Loucy (cell line): Measurements from ENCODE around the gene NFATC3.

ENCODE experiments used
- H2AFZ ChIP-seq: fragments of 200-600 bp; sonication (generic); 2 replicates; pipeline ENCODE4 v1.6.0; 2016; ENCODE audit warnings: antibody characterized with exemption, mild to moderate bottlenecking, low read length, moderate library complexity
- H3F3A ChIP-seq: fragments of 200-600 bp; 2 replicates; pipeline ENCODE4 v1.6.0; 2016; ENCODE audit warnings: antibody characterized with exemption, low read depth, mild to moderate bottlenecking
- H3K27me3 ChIP-seq: fragments of 200-600 bp; sonication (generic); 2 replicates; pipeline ENCODE4 v1.6.1; 2014; ENCODE audit warnings: low read length, mild to moderate bottlenecking; ENCODE audit not compliant: insufficient read depth, poor library complexity, severe bottlenecking
- H3K36me3 ChIP-seq: fragments of 200-600 bp; sonication (generic); 2 replicates; pipeline ENCODE4 v1.6.1; 2016; ENCODE audit warnings: low read length; ENCODE audit not compliant: insufficient read depth
- H3K4me1 ChIP-seq: fragments of 200-600 bp; sonication (generic); 2 replicates; pipeline ENCODE4 v1.5.1; 2014; ENCODE audit warnings: low read length, mild to moderate bottlenecking; ENCODE audit not compliant: insufficient read depth, poor library complexity, severe bottlenecking
- H3K4me2 ChIP-seq: fragments of 200-600 bp; sonication (generic); 2 replicates; pipeline ENCODE4 v1.6.0; 2014; ENCODE audit warnings: antibody characterized with exemption, low read length, low read depth, mild to moderate bottlenecking; ENCODE audit not compliant: poor library complexity, severe bottlenecking
- H3K4me3 ChIP-seq: fragments of 200-600 bp; sonication (generic); 2 replicates; pipeline ENCODE4 v1.5.1; 2014; ENCODE audit warnings: low read length, mild to moderate bottlenecking, mixed read lengths; ENCODE audit not compliant: poor library complexity, severe bottlenecking
- H3K79me2 ChIP-seq: fragments of 200-600 bp; sonication (generic); 2 replicates; pipeline ENCODE4 v1.6.1; 2014; ENCODE audit warnings: low read length; ENCODE audit not compliant: insufficient read depth
- H3K9ac ChIP-seq: fragments of 200-600 bp; sonication (generic); 2 replicates; pipeline ENCODE4 v1.6.0; 2014; ENCODE audit warnings: mild to moderate bottlenecking, low read depth, low read length, moderate library complexity; ENCODE audit not compliant: poor library complexity, severe bottlenecking
- H3K9me2 ChIP-seq: fragments of 200-600 bp; sonication (generic); replicated peaks from 2 replicates; pipeline ENCODE4 v1.6.1; 2016; ENCODE audit warnings: low read depth, low read length, mixed read lengths
- H3K9me3 ChIP-seq: fragments of 200-600 bp; sonication (generic); 2 replicates; pipeline ENCODE4 v1.6.1; 2014; ENCODE audit warnings: mild to moderate bottlenecking, antibody characterized with exemption, low read length, low read depth; ENCODE audit not compliant: insufficient read depth
- H4K20me1 ChIP-seq: fragments of 200-600 bp; sonication (generic); 2 replicates; pipeline ENCODE4 v1.6.0; 2014; ENCODE audit warnings: antibody characterized with exemption, low read length, mild to moderate bottlenecking; ENCODE audit not compliant: insufficient read depth, poor library complexity, severe bottlenecking
- EZH2phosphoT487 ChIP-seq: fragments of 200-600 bp; IDR thresholded peaks from 2 replicates; pipeline ENCODE4 v1.6.1; 2018; ENCODE audit warnings: antibody characterized with exemption, mild to moderate bottlenecking, moderate library complexity, borderline replicate concordance
- TF ChIP-seq, protein P1 (sequence below): fragments of 200-600 bp; sonication (generic); conservative IDR thresholded peaks from 2 replicates; pipeline ENCODE4 v1.5.1; 2014; ENCODE audit warnings: mild to moderate bottlenecking, antibody characterized with exemption, low read length

Gene NFATC3

DNA sequence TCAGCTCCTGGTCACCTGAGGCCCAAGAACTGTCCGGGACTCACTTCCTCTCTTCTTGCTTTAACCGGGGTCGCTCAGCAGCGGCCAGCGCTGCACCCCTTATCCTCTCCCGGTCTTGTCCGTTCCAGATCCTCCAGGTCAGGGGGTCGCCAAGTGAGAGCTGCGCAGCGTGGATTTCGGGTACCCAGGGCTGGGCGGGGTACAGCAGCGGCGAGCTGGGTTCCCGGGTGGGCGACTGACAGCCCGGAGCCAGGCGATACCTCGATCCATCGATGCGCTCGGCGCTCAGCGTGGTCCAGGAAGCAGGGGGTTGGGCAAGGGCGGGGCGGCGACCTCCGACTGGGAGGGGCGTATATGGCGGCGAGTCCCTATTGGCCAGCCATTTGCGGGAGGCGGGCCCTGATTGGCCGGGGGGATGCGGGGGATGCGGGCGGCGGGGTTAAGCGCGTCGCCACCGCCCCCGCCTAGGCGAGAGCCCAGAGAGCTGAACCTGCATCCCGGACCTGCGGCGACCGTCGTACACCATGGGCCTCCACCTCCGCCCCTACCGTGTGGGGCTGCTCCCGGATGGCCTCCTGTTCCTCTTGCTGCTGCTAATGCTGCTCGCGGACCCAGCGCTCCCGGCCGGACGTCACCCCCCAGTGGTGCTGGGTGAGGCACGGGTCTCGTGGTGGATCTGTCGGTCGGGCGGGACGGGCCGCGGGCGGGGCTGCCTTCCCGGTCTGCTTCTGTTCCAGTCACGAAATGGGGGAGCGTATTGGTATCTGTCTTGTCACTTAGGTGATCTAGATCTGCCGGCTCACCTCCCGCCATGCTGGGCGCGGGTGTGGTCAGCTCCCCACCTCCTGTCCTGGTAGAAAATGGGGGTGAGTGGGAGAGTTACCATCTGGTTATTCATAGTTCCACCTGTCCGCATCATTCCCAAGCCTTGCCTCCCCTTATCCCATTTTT, 160.0 kb downstream of the NFATC3 start, which contains the start of gene PLA2G15:
Gene PLA2G15 (plus strand): TSS at position 471 of the 951 bp plus-strand sequence. CDS start 54 bp downstream, at position 525.
- TF ChIP-seq EZH2phosphoT487 = no peak
- TF ChIP-seq, protein P1, sequence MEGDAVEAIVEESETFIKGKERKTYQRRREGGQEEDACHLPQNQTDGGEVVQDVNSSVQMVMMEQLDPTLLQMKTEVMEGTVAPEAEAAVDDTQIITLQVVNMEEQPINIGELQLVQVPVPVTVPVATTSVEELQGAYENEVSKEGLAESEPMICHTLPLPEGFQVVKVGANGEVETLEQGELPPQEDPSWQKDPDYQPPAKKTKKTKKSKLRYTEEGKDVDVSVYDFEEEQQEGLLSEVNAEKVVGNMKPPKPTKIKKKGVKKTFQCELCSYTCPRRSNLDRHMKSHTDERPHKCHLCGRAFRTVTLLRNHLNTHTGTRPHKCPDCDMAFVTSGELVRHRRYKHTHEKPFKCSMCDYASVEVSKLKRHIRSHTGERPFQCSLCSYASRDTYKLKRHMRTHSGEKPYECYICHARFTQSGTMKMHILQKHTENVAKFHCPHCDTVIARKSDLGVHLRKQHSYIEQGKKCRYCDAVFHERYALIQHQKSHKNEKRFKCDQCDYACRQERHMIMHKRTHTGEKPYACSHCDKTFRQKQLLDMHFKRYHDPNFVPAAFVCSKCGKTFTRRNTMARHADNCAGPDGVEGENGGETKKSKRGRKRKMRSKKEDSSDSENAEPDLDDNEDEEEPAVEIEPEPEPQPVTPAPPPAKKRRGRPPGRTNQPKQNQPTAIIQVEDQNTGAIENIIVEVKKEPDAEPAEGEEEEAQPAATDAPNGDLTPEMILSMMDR = no peak
- H3K36me3 ChIP-seq = no peaks in the 10 kb centered on the region
- H3K9me2 ChIP-seq = no peaks in the 10 kb centered on the region
- peak within 1 kb of the TSS; percentile 76 for H3K9ac ChIP-seq
- H3K4me3 ChIP-seq = peak within 1 kb of the TSS; percentile 83
- H4K20me1 ChIP-seq = no peaks in the 10 kb centered on the region
- no peaks in the 10 kb centered on the region for H3K9me3 ChIP-seq
- no peaks in the 10 kb centered on the region for H3K27me3 ChIP-seq
- H3F3A ChIP-seq = no peaks in the 10 kb centered on the region
- H3K4me2 ChIP-seq = peak within 1 kb of the TSS; percentile 98
- peaks cover 22% of the 10 kb centered on the region for H3K4me1 ChIP-seq
- peaks cover 10% of the 10 kb centered on the region; the same call in 1 of the 2 replicates for H3K79me2 ChIP-seq
- peak within 1 kb of the TSS; percentile 90 for H2AFZ ChIP-seq

DNA sequence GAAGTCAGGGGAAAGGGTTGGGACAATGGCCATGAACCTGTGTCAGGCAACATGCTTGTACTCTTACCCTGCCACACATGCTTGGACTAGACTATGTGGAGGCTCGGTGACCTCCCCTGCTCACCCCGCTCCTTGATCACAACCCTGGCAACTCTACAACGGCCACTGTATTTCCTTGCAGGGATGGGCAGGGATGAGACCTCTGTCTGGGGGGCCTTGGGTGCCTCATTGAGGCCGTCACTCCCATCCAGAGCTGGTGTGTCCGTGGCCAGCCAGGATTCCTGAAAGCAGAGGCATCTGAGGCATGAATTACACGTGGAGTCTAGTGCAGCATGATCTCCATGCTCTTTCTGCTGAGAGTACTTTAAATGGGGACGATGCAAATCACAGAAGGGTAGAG, 161.0 kb downstream of the NFATC3 start:
- Histone ChIP-seq H4K20me1 (no peaks in the 10 kb centered on the region), H3K4me1 (peaks cover 22% of the 10 kb centered on the region), H3K4me3 (peak overlapping the region; percentile 83), H3K4me2 (peak overlapping the region; percentile 98), H3K9me3 (no peaks in the 10 kb centered on the region), H3F3A (no peaks in the 10 kb centered on the region), H3K9ac (peak overlapping the region; percentile 76), H3K27me3 (no peaks in the 10 kb centered on the region), H3K79me2 (peaks cover 10% of the 10 kb centered on the region; the same call in 1 of the 2 replicates), H3K9me2 (no peaks in the 10 kb centered on the region), H3K36me3 (no peaks in the 10 kb centered on the region), H2AFZ (no peak overlapping the region)
- no peak for TF ChIP-seq EZH2phosphoT487
- TF ChIP-seq, protein P1 = no peak

DNA sequence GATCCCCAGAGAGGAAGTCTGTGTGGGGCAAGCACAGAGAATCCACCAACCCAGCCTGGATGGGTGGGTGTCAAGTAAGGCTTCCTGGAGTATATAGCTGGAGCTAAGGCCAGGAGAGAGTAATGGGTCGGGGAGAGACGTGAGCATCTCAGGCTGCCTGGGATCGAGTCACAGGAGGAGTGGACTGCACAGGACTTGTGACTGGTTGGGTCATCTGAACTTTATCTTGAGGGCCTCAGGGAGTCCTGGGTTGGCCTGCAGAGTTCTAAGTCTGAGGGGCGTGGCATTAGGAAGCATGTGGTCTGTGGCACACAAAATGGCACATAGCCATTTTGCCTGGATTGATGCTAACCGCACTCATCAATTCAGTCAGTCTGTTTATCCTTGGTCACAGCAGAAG, 161.5 kb downstream of the NFATC3 start:
- Histone ChIP-seq H3K79me2 (peaks cover 10% of the 10 kb centered on the region; the same call in 1 of the 2 replicates), H3K36me3 (no peaks in the 10 kb centered on the region), H3F3A (no peaks in the 10 kb centered on the region), H3K27me3 (no peaks in the 10 kb centered on the region), H3K4me1 (peaks cover 22% of the 10 kb centered on the region), H3K4me2 (peak overlapping the region; percentile 98), H3K4me3 (peak overlapping the region; percentile 83), H3K9me3 (no peaks in the 10 kb centered on the region), H3K9ac (peak overlapping the region; percentile 76), H3K9me2 (no peaks in the 10 kb centered on the region), H2AFZ (no peak overlapping the region), H4K20me1 (no peaks in the 10 kb centered on the region)
- TF ChIP-seq EZH2phosphoT487 = no peak
- TF ChIP-seq, protein P1 = no peak
